GM18520 (cell line): Measurements from ENCODE around the gene MUSK.
"Not testable (repeated sequence)": the region's sequence is repeated elsewhere in the genome, so short reads cannot be mapped to it uniquely, and the experiment has no call there.

Source experiments
- ATAC-seq: cut with Tn5 transposase; IDR thresholded peaks from one replicate; pipeline ENCODE4 v1.9.1; 2021; ENCODE audit not compliant: unreplicated experiment

MUSK gene

GRCh38 chr9:110691002-110691549 is 22.5 kb downstream of the MUSK start:
- no peak for ATAC-seq

GRCh38 chr9:110695846-110696245 is 27.3 kb downstream of the MUSK start:
- ATAC-seq: not testable (repeated sequence)

- ATAC-seq: no peak
Measured at GRCh38 chr9:110700953-110701352, 32.4 kb downstream of the MUSK start.

- ATAC-seq: no peak
Measured at GRCh38 chr9:110703669-110704068, 35.1 kb downstream of the MUSK start.

- ATAC-seq: no peak
Measured at GRCh38 chr9:110707419-110707818, 38.8 kb downstream of the MUSK start.

GRCh38 chr9:110710420-110710819 is 41.8 kb downstream of the MUSK start:
- ATAC-seq: no peak

DNA sequence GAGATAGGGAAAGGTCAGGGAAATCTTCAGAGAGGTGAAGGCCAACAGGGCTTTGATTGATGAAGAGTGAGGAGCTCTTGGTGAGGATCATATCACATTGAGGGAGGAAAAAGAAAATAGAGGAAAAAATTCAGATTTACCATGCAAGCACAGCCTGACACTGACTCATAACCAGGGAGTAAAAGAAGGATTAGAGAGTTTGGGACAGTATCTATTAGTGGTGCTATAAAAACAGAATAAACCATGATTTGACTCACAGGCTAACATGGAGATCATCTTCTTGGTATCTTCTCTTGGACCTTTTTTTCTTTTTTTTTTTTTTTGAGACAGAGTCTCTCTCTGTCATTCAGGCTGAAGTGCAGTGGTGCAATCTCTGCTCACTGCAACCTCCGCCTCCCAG is 44.4 kb downstream of the MUSK start:
- ATAC-seq: no peak

DNA sequence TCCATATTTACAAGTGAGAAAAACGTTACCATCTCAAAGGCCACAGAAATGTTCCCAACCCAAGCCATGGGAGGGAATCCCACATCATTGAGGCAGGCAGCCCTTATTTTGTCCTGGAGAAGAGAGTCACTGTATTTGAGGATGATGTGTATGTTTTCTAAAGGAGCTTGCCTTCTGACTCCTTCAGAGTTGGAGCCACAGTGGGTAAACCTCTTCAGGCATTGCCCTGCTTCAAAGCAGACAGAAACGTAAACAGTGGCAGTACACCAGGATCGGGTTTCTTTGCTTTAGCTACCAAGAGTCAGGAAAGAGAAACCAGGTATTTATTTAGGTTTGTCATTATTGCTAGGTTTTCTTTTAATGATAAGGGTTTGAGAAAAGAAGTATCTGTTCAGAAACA is 45.7 kb downstream of the MUSK start:
- ATAC-seq: no peak

DNA sequence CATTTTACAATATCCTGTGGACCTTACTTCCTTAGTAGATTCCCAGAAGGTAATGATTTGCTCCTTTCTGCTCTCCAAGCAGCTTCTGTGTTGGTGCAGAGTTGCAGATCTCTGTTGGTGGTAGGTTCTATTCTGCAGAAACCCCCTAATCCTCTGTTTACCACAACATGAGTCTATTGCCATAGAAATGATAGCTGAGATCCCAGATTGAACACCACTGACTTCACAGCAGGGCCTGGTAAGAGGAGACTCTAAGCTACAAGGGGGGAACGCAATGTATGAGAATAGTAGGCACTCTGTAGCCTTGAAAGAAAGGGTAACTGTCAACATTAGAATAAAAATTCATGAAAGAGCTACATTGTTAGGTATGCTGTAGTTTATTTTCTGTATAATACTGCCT is 59.5 kb downstream of the MUSK start:
- ATAC-seq: no peak

GRCh38 chr9:110729641-110730040 is 61.0 kb downstream of the MUSK start:
- ATAC-seq: no peak

GRCh38 chr9:110731437-110732028 is 62.9 kb downstream of the MUSK start:
- ATAC-seq: no peak

DNA sequence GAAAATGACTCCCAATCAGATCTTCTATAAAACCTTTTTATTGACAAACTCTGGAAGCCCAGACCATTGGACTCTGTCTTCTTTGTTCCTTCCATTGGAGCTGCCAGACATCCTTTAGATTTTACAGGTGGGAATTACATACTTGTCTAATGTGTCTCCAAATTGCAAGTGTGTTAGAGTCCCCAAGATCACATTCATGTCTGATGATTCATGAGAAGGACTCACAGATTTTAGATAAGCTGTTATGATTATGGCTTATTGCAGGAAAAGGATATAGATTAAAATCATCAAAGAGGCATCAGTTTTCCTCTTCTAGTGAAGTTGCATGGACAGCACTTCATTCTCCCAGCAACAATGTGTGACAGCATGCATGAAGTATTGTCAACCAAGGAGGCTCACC is 70.4 kb downstream of the MUSK start:
- no peak for ATAC-seq

DNA sequence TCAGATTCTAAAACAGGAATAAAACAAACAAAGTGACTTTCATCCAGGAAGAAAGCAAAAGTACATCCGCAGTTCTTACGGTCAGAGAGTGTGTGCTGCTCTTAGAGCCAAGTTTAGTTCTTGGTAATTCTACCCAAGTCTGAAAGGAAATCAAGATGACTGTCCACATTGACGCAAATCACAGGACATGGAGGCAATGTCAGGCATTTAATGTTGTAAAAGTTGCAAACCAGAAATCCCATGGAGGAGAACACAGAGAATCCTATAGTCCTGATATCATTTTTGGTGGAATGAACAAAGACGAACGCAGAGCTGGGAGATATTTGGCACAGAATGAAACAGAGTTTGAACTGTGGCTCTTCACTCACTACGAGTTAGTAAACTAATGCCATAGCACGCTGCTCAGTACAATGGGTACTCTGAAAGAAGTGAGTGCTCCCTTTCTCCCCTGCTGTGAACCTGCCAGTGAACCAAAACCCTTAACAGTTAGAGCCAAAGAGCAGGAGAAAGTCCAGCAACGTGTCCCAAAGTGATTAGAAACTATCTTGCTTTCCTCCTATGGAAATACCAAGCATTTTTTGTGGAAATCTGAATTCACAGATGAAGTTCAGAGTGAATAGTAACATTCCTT is 74.3 kb downstream of the MUSK start:
- no peak for ATAC-seq

DNA sequence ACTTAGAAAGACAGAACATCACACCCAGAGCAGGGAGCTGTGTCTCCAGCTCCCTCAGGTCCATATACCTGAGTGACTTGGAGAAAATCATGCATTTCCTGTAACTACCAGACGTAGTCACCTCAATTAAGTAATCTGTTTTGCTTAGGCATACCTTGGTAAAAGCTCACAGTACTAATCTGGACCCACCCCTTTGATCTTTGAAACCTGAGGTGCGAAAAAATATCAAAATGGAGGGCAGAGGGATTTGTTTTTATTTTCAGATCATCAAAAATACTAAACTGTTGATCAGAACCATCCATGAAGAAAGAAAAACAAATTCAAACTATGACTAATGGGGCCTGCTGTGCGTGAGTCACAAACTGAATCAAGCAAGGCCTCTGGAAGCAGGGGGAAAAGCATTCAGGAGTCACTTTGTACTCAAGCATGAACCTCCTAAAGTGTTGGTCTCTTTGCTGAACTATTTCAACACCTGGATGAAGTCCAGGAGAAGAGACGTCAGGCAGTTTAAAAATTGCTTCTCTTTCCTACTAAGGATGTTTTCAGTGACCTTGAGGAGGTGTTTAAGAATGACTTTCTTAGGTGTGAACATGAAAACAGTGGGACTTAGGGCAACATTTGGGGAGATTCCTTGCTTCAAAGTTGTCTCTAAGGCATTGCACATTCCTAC is 76.3 kb downstream of the MUSK start:
- ATAC-seq: no peak

- no peak for ATAC-seq
Measured at GRCh38 chr9:110745676-110746075, 77.1 kb downstream of the MUSK start.

GRCh38 chr9:110746211-110746930 is 77.8 kb downstream of the MUSK start:
- no peak for ATAC-seq

GRCh38 chr9:110748251-110748893 is 79.8 kb downstream of the MUSK start:
- ATAC-seq: no peak

DNA sequence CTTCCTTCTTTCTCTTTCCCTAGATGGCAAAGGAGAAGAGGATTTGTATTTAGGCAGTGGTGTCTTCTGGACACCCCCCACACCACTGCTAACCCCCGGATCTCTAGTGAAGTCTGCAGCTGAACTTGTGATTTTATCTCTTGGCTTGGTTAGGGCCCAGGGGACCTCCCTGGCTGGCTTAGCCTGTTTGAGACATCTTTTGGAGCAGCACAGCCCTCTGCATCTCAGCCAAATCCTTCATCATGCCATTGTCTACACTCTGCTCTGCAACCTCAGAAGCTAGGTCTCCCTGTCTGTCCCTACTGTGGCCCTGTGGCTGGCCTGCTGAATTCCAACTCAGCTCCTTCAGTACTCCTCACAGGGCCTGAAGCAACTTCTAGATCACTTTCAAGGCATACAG is 81.7 kb downstream of the MUSK start:
- no peak for ATAC-seq

GRCh38 chr9:110751971-110752370 is 83.4 kb downstream of the MUSK start:
- ATAC-seq: no peak

GRCh38 chr9:110752766-110753165 is 84.2 kb downstream of the MUSK start:
- ATAC-seq: no peak

DNA sequence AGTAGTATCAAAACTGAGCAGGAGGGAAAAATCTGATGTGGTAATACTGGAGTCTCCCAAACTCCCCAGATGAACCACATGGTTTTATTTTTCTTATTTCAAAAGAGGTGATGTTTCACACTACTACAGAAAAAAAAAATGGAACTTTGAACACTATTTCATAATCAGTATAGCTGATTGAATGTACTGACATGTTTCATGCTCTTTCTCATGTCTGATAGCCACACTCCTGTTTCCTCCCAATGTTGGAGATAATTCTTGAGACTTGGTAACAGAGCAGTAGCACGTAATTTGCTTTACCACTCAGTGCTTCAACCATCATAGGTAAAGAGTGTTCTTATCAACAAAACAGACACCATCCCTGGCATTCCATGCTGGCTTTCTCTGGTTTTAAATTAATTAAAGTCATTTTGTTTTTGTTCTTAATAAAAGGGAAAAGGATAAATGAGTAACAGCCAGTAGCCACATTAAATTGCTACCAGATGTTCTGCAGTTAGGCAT is 85.2 kb downstream of the MUSK start:
- no peak for ATAC-seq
